HG03460 (cell line): ENCODE measurements around the gene HABP2.

ENCODE experiments used
- ATAC-seq: cut with Tn5 transposase; IDR thresholded peaks from one replicate; pipeline ENCODE4 v1.9.1; 2021; ENCODE audit not compliant: unreplicated experiment

HABP2 gene

DNA sequence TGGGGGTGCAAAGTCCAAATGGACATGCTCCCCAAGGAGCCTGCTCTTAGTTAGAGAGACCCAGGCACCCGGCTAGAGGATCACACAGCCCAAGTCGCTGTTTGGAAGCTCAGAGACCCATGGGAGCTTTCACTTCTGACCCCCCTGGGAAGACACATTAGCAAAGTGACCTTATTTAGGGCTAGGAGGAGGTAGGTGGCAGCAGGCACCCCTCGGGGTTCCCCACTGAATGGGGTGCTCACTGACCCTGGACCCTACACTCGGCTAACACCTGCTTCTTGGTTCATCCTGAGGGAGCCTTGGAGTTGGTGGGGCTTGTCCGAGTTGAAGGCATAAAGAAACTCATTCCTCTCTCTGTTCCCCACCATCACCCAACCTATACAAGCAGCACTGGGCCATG, 27.1 kb upstream of the HABP2 start:
- no peak for ATAC-seq

DNA sequence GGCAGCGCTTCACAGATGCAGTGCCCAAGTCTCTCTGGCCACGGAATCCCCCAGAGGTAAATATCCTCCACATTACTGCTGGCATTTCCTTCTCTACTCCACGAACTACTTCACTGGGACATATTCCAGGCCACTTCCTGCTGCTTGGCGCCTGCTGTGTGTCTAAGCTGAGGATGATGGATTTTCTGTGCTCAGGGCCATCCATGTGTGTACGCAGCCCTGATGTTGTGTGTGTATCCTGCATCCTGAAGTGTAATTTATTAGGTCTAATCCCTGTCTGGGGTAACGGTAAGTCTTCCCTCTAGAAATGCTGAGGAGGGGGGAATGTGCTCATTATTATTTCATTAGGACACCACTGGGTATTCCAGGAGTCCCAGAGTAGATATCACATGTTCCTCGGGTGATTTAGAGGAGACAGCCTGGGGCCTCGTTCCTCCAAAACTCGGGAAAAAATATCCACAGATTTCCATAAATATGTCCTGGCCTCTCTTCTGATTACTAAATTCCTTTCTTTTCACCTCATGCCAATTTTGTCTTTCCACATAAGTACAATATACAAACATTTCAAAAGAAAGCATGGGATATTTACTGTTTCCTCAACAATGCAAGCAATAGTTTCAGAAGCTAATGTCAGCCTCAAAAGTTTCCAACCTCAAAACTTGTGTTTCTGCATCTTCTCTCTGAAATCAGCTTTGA, 25.5 kb upstream of the HABP2 start:
- ATAC-seq = no peak

DNA sequence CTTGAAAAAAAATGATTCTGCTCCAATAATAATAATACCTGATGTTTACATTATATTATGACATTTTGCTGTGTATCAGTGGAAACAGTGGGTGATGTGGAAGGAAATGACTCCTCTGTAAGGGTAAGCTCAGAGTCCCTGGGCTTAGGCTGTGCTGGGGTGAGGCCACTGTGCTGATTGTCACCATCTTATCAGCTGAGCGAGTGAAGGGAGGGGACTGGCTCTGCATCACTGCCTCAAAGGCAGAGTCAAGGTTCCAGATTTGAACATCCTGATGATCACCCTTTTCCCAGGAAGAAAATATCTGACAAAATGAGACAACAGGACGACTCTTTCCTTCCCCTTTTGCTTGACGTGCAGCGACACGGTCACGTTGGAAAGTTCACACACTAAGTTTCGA, 24.0 kb upstream of the HABP2 start:
- no peak for ATAC-seq

- no peak for ATAC-seq
Measured at GRCh38 chr10:113529575-113529974, 23.3 kb upstream of the HABP2 start.

GRCh38 chr10:113530476-113530875, 22.4 kb upstream of the HABP2 start:
- no peak for ATAC-seq

DNA sequence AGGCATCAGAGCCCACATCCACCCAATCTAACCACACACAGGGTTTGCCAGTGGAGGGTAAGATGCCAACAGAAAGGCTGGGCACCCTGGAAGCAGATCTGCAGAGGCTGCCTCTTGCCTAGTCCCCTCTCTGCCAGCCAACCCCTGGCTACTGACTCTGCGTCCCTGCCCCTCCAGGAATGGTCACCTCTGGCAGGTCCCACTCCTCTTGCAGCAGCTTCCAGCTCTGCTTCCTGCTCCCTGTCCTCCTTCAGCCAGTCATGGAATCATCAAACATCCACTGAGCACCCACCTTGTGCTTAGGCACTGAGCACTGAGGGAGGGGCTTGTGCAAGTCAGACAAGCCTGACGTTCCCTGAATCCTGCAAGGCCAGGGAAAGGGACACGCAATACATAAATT, 20.1 kb upstream of the HABP2 start:
- no peak for ATAC-seq

- no peak for ATAC-seq
Measured at GRCh38 chr10:113533801-113534200, 19.1 kb upstream of the HABP2 start.

DNA sequence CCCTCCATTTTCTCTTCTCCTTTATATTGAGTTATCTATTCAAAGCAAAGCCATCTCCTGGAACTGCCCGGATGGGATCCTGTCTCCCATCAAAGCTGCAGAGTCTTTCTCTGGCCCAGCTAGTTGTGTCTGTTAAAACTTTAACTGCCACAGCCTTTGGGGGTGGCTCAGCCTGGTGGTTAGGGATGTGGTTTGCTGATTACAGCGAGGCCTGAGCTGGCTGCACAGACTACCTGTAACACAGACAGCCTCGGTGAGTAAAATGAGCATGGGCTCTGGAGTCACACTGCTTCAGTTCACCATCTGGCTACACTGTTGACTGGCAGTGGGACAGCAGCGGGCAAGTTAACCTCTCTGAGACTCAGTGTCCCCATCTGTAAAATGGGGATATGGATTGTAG, 18.4 kb upstream of the HABP2 start:
- no peak for ATAC-seq

GRCh38 chr10:113537672-113538071, 15.2 kb upstream of the HABP2 start:
- no peak for ATAC-seq

DNA sequence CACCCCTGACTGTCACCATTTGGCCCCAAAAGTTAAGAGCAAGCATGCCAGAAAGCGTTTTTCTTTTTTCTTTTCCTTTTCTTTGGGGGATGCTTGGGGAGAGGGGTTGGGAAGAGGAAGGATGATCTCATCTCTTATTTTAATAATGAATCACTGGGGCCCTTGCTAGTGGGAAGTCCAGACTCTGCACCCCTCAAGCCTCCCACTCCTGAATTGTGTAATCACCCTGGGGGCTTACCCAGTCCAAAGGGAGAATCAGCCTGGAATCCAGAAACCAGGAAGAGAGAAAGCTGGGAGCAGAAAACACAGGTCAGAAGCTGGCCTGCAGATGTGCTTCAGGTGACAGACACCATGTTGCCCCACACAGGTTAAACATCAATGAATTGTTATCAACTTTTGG, 14.7 kb upstream of the HABP2 start:
- ATAC-seq = no peak

GRCh38 chr10:113539789-113540188, 13.1 kb upstream of the HABP2 start:
- no peak for ATAC-seq

GRCh38 chr10:113540845-113541548, 11.9 kb upstream of the HABP2 start:
- no peak for ATAC-seq

GRCh38 chr10:113541549-113541927, 11.3 kb upstream of the HABP2 start:
- no peak for ATAC-seq

- no peak for ATAC-seq
Measured at GRCh38 chr10:113543107-113543955, 9.5 kb upstream of the HABP2 start.

DNA sequence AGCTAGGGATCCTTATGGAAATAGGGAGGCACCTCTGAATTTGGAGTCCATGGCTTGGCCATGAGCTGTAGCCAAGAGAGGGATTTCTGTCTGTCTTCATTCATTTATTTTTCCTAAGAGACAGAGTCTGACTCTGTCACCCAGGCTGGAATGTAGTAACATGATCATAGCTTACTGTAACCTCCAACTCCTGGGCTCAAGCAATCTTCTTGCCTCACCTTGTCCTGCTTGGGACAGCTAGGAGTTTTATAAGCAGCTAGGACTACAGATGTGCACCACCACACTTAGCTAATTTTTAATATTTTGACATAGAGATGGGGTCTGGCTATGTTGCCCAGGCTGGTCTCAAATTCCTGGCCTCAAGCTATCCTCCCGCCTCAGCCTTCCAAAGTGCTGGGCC, 8.5 kb upstream of the HABP2 start:
- ATAC-seq = no peak

DNA sequence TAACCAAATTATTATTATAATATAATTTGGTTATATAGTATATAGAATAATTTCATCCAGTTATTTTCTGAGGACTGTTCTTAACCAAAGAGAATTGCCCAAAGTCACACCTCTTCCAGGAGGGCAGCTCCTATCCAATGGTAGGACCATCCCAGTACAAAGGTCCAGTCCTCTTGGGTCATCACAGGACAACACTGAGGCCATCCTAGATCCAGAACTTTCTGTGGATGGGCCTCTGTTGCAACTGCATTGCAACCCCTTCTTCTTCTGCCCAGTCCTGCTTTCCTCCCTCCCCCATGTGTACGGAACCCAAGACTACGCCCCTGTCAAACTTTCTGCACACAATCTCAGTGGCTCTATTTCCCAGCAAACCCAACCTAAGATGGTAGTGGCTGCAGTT, 5.4 kb upstream of the HABP2 start:
- ATAC-seq = no peak

GRCh38 chr10:113549856-113550255, 3.0 kb upstream of the HABP2 start:
- ATAC-seq = no peak

DNA sequence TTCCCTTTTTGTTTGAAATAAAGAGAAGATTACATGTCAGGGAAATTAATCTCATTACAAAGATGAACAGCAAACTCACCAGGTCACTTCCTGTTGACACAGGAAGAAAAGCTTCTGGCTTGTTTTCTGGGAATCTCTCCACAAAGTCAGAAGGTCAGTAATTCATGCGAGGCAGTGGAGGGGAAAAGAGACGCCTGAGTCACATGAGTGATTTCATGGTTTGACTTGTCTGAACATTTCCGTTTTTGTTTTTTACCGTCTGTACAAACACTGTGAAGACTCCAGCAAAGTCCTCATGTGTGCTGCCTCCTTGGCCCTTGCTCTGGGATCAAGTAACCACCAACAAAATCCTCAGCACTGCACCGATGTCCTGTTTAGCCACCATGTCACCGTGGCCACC, 2.5 kb upstream of the HABP2 start:
- no peak for ATAC-seq

DNA sequence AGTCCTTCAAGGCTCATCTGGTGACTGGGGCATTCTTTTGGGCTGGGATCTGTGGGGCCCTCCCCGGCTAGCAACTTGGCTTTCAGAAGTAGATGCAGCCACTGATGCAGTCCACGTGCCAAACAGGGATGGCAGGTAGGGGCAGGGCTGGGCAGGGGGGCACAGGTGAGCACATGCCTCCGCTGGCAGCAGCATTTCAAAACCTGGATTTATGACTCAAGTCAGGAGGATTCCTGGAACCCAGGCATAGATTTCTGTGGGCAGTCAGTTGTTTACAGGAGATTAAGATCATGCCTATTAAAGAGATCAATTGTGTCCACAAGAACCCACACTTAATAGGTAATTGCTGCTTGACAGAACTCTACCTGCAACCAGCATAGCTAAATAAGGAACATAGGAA, 839 bp upstream of the HABP2 start:
- ATAC-seq = no peak

DNA sequence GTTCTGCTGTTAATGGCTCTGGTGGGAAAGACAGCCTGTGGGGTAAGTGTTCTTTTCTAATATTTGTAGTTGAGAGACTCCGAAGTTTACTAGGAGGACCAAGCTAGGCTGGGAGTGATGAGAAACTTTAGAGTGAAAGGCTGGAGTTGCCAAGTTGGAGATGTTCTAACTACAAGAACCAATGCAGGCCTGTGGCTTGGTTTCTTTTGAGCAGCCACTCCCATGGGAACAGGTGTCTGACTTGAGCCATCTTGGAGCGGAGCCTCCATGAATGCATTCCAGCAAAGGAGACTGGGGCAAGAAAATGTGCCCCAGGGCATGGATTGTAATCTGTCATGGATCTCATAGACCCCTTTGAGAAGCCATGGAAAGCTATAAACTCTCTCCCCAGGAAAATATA, 296 bp downstream of the HABP2 start:
- no peak for ATAC-seq

- no peak for ATAC-seq
Measured at GRCh38 chr10:113554214-113554613, 1.4 kb downstream of the HABP2 start.

GRCh38 chr10:113555245-113555644, 2.4 kb downstream of the HABP2 start:
- no peak for ATAC-seq
